HCEC 1CT (cell line): Measurements from ENCODE around the gene DNAJB1.
A peak's percentile ranks its signal among the peaks of the same experiment; 100 is the strongest.
"Not testable (repeated sequence)": the region's sequence is repeated elsewhere in the genome, so short reads cannot be mapped to it uniquely, and the experiment has no call there.

Source experiments
- DNase-seq: peaks from one replicate; pipeline ENCODE4 v3.0.0-alpha.2; 2017

Gene DNAJB1

DNA sequence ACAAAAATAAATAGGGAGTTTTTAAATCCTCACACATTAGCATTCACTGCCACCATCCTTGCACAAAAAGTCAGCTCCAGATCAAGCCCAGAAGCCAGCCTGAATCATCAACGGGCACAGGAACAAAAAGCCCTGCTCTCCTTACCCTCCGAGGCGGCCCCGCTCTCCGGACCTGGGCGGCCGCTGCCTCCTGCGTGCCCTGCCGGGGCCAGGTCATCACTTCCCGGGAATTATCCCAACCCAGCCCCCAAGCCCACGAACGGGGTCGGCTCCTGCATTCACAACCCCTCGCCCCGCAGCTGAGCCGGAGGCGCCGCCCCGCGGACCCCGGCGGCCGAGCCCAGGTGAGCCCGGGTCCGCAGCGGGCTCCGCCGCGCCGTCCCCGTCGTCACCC, 754 bp downstream of the DNAJB1 start:
- DNase-seq, result no peak

DNA sequence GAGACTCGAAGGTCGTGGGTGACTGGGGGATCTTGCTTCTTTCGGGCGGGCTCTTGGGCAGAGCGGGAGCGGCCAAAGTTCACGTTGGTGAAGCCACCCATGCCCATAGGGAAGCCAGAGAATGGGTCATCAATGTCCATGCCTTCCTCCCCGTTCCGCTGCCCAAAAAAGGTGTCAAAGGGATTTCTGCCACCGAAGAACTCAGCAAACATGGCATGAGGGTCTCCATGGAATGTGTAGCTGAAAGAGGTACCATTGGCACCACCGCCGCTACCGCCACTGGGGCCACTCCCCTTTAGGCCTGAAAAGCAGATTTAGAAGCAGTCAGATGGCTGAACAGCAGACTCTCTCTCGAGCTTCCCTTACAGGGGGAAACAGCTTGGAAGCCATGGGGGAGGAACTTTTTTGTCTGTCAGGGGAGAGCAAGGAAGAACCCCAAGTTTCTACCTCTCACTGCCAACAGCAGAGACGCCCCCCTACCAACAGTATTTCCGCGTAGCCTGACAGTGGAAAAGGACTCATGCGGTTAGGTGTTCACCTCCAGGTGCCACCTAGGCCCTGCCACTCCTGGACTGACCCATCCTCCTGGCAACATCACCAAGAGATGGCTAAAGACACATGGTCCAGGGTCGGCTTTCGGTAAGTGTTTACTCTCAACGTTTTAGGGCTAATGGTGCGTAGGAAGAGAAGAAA, 1.3 kb downstream of the DNAJB1 start:
- DNase-seq, result no peak

DNA sequence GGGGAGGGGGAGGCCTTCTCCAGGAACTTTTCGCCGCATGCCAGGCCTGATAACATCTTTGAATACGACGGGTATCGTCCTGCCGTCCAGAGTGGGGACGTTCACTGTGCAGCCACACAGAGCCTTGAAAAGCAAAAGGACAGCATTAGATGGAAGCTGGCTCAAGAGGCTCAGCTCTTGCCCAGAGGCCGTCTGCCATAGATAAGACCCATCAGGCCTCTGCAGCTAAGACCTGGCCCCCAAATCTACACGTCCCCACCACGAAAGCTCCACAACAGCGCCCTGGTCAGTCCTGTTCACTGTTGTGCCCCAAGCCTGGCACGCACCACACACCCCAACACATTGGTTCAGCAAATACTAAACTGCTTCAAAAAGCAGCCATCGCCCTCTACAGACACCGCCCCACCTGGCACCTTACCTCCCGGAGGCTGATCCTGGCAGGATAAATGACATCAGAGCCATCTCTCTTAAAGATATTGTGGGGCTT, 2.1 kb downstream of the DNAJB1 start:
- no peak for DNase-seq

DNA sequence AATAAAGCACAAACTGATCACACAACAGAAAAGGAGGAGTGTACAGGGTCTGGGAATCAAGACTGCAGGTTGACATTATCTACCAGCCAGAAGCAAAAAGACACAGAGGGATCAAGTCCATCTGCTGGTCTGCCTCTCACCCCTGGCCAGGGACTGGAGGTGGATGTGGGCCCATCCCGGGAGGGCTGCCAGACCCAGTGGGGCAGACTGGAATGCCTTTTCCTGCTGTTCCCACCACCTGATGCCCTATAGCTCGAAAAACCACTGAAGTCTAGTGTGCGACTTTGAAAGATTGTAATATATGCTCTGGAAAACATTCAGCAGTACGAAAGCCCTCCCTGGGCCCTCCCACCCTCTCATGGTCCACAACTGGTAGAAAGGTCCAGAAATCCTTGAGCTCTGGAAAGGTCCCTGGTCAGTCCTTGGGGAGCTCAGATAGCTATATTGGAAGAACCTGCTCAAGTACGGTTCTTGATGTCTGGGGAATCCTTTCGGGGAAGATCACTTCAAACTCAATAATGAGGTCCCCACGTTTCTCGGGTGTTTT, 2.6 kb downstream of the DNAJB1 start:
- DNase-seq, result no peak

DNA sequence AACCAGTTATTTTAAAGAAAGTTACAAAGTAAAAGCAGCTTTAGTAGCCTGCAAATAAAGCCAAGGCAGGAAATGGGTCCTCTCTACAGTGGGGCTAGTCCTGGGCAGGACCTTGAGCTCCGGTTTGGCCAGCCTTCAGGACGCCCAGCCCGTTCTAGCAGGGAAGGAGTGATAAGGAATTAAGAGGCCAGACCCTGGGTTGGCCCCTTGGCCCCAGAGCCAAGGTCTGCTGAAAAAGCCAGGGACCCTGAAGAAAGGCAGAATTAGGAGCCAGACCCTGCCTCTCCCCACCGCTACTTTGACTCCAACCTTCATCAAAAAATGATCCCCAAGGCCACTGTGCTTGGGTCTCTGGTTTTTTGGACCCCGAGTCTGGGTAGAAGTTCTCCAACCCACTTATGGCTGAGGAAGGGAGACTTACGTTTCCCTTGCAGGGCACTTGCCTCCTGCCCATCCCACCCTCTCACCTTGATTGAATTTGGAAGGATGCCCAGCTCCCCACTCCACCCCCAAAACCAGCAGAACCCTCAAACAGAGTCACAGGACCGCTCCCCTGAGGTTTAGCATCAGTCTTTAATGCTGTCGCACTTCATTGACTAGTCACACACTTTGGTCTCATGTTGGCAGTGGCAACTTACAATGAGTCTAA, 3.9 kb downstream of the DNAJB1 start:
- DNase-seq, result no peak

DNA sequence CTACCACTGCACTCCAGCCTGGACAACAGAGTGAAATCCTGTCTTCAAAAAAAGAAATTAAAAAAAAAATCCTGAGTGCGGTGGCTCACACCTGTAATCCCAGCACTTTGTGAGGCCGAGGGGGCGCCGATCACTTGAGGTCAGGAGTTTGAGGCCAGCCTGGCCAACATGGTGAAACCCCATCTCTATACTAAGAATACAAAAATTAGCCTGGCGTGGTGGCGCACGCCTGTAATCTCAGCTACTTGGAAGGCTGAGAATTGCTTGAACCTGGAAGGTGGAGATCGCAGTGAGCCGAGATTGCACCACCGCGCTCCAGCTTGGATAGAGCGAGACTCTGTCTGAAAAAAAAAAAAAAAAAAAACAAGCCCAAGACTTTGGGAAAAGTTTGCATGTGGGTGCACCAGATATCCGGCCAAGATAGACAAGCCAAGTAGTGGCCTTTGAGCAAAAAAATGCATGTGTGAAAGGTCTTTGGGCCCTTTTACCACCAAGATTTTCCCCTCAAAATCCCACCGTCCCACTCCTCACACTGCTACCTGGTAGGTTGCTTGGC, 5.7 kb downstream of the DNAJB1 start:
- DNase-seq, result no peak

DNA sequence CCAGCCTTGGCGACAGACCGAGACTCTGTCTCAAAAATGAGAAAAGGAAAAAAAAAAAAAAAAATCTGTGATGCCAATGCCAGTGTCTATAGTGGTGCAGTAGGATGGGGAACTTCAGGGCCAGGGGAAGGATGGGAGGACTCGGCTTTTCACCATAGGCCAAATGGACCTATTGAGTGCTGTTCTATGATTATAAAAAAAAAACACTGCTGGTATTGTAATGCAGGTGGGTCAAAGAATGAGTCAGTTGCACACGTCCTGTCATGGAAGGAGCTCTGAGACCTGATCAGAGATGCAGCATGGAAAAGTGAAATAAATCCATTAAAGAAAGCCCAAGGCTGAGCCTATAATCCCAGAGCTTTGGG, 7.0 kb downstream of the DNAJB1 start:
- DNase-seq, result no peak

DNA sequence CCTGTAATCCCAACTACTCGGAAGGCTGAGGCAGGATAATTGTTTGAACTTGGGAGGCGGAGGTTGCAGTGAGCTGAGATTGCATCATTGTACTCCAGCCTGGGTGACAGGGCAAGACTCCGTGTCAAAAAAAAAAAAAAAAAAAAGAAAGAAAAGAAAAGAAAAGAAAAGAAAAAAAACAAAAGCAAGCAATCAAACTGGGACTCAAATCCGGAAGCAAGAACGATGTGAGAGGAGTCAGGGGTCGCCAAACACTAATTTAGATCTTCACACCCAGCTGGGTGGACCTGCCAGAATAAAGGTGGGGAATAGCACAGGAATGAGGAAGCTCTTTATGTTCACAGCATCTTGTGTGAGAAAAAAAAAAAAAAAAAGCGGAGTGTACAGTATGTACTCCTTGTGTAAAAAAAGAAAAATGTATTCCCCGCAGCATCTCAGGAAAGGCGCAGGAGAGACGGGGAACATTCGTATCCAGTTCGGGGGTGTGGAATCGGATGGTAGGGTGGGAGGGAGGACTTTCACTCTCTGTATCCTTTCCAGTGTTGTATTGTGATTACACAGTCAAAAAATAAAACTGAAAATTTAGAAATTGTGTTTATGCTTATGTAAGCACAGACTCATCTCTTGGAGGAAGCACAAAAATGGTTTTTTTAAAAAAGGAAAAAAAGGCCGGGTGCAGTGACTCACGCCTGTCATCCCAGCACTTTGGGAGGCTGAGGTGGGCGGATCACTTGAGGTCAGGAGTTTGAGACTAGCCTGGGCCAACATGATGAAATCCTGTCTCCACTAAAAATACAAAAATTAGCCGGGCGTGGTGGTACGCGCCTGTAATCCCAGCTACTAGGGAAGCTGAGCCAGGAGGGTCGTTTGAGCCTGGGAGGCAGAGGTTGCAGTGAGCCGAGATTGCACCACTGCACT, 7.6 kb downstream of the DNAJB1 start:
- peak; percentile 86 for DNase-seq

DNA sequence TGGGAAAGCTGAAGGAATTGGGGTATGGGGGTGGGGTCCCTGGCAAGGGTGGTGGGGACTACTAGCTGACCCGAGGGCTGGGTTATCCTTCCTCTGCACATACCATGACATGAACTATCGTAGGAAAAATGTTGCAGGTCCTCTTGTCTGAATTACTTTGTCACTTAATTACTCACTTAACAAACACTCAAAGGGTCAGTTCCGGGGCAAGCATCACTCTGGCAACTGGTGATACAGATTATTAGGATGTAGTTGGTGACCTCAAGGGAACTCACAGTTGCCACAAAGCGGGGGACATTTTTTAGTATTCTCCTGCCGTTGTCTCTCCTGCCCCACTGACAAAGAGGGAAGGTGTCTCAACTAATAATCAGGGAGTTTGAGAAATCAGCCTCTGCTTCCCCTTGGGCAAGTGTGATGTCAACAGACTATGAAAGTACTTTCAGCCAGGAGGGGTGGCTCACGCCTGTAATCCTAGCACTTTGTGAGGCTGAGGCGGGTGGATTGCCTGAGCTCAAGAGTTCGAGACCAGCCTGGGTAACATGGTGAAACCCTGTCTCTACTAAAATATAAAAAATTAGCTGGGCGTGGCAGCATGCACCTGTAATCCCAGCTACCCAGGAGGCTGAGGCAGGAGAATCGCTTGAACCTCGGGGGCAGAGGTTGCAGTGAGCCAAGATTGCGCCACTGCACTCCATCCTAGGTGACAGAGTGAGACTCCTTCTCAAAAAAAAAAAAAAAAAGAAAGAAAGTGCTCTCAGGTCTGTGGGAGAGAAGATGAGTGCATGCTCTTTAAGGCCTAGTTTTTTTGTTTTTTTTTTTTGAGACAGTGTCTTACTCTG, 10.3 kb downstream of the DNAJB1 start:
- peak; percentile 71 for DNase-seq

DNA sequence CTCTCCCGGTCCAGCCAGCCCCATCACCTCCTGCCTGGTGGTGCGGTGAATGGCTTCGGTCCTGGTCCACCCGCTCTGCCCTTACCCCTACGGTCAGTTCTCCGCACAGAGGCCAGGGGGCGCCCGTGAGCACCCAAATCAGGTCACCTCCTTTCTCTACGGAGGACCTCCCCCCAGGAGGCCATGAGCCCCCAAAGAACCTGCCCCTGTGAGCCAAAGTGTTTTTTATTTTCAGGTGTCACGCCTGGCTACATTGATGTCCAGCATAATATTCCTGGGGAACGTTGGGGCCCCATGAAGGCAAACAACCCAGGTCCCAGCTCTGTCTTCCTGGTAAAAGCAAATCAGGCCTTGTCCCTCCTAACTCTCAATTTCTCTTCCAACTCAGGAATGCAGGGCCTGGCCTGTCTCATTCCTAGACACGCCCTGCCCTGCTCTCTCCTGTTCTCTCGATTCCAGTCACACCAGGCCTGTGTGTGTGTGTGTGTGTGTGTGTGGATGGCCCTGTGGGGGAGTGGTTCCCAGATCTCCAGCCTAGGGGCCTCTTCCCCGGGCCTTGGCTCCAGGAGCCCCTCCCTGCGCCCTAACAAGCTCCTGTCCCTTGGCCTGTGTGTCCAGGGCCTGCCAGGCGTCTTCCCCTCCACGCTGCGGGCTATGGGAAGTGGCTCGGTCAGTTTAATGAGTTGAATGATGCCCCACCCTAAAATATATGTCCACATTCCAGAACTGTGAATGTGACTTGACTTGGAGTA, 12.5 kb downstream of the DNAJB1 start:
- DNase-seq, result peak; percentile 87

DNA sequence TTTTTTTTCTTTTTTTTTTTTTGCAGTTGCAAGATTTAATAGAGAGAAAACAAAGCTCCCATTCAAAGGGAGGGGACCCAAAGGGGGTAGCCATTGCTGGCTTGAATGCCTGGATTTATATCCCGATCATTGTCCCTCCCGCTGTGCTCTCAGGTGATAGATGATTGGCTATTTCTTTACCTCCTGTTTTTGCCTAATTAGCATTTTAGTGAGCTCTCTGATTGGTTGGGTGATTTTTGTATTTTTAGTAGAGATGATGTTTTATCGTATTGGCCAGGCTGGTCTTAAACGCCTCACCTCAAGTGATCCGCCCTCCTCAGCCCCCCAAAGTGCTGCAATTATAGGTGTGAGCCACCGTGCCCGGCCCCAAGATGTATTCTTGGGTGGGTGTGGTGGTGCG, 13.6 kb downstream of the DNAJB1 start:
- DNase-seq, result not testable (repeated sequence)

DNA sequence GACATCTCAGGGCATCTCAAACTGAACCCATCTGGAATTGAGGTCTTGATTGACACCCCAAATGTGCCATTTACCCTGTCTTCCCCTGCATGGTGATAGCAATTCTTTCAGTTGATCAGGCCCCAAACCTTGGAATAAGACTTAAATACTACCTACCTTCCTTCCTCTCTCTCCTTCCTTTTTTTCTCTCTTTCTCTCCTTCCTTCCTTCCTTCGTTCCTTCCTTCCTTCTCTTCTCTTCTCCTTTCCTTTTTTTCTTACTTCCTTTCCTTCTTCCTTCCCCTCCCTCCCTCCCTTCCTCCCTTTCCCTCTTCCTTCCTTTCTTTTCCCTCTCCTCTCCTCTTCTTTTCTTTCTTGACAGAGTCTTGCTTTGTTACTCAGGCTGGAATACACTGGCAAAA, 14.9 kb downstream of the DNAJB1 start:
- no peak for DNase-seq

DNA sequence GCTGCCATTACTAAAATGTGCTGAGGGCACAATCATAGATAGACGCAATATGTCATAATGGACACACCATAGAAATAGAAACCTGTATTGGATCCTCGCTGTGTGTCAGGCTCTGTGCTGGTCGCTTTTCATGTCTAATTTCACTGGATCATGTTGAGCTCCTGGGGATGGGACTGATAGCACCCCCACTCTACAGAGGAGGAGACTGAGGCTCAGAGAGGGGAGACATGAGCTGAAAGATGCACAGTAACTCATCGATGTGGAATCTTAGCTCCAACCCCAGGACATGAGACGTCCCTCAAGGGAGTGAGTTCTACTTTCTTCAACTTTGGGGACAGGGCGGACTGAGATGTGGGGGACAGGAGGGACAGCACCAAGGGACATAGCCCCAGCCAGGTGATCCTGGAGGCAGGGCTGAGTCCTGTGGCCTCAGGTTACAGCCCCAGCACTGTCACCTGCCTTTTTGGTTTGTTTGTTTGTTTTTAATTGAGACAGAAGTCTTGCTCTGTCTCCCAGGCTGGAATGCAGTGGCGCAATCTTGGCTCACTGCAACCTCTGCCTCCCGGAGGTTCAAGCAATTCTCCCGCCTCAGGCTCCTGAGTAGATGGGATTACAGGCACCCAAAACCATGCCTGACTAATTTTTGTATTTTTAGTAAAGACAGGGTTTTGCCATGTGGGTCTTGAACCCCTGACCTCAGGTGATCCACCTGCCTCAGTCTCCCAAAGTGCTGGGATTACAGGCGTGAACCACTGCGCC, 15.7 kb downstream of the DNAJB1 start:
- no peak for DNase-seq

DNA sequence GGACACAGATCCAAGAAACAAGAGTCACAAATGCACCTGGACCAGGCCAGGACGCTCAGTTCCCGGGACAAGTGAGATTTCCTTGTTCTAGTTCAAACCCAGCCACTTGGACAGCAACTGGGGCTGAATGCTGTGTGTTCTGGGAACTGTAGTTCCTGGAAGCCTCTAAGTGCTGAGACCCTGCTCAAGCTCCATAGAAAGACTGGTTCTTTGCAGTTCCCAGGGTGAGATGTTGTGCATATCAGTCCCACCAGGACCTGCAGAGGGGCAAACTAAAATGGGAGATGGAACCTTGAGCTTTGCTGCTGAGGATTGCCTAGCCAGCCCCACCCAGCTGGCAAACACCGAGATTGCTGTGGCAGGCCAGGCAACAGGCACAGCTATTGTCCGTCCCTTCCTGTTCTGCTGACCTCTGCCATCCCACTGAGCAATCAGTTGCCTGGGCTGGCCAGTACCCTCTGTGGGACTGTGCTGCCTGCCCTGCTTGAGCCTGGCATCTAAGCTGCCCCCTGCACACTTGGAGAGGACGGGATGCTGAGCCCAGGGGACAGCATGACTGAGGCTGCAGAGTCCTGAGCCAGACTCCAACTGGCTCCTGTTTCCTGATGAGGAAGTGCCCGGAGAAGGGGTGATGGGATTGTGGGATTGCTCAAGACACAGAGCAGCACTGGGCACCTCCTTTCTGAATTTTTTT, 20.8 kb downstream of the DNAJB1 start:
- no peak for DNase-seq

DNA sequence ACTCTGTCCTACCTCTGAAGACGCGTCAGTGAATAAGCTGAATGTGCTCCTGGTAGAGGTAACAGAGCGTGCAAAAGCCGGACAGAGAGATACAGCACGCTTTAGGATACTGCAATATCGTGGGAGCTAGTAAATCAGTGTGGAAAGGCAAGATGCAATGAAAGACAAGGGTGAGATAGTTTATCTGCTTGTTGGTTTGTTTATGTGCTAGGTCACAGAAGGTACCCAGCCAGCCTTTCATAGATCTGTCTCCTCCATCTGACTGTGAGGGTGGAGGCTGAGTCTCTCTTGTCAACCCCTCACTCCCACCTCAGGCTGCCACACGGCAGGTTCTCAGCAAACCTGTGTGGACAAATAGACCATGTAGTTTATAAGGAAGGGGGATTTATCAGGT, 21.4 kb downstream of the DNAJB1 start:
- no peak for DNase-seq

DNA sequence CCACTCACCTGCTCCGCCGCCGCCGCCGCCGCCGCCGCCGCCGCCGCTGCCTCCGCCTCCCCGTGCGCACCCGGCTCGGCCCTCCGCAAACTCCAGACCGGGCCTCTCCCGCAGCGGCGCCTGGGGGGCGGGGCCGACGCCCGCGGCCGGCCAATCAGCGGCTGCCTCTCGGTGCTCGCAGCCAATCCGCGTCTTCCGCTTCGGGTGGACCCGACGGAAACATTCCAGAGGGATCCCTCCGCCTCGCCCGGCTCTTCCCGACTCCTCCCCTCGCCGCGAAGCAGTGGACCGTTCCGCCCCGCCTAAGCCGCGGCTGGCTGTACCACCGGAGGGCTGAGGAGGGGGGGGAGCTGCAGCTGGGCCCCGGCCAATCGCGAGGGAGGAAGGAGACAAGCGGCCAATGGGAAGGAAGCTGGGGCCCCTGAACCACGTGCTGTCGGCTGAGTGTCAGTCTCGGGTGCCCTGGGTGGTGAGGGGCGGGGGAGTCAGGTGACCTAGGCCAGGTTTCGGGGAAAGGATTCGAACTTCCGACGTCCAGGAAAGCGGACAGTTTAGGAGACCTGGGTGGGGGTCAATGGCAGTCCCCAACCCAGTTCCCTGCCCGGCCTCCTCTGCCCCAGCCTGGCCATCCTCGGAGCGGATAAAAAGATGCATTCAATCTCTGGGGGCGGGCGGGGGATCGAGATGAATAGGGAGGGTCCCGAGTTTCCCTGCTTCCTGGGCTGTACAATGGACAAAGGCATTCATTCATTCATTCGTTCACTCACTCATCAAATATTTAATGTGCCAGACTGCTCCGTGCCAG, 22.0 kb downstream of the DNAJB1 start, which contains the start of gene GIPC1:
Gene GIPC1, minus strand, starts transcription at position 99 of the 805 bp plus-strand sequence. CDS start 13,151 bp downstream, outside the sequence.
- peak; percentile 99 for DNase-seq

DNA sequence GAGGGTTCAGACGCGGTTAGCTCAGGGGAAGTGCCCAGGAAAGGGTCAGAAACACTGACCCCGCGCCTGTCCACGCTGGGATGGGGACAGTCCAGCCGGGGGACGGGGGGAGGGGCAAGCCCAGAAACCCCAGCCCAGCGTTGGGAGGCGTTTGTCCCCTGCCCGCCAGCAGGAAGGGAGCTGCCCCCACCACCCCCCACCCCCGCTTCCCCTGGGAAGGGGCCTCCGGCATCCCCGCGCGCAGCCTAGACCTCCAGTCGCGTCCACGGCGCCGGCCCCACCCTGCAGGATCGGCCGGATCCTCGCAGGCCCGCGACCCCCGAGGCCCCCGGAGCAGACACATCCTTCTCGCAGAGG, 22.5 kb downstream of the DNAJB1 start:
- DNase-seq, result no peak

DNA sequence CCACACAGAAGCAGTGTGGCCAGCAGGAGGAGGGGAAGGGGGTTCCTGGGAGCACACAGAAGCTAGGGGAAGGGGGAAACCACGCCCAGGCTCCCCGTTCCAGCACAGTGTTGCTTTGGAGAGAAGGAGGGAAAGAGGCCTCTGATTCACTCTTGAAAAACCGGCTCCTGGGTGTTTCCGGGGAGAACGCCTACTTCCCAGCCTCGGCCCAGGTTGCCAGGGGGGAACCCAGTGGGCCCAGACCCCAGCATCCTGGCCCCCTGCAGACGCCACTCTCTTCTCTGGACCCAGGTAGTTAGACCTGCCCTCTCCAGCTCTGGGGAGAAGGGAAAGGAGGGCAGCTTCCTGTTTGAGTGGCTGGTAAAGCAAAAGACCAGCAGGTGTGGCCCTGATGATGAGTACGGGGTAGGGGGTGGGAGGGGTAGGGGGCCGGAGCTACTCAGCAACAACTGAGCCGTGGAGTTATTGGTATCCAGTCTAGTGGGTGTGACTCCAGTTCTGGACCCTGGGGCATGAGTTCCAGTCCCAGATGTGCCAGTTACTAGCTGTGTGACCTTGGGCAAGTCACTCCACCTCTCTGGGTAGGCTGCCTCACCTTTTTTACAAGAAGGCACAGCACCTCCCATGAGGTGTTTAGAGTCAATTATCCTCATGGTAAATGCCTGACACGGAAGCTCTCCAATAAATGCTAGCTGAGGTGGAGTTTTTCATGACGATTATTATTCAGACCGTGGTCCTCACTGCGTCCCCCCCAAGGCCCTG, 23.1 kb downstream of the DNAJB1 start:
- no peak for DNase-seq
